Uterine smooth muscle cell (primary cell): ENCODE measurements around the gene STK39. TPM values are rescaled to one million over a fixed set of nuclear protein-coding genes. Genes with fewer than 3 reads are reported as not detected.

Experiments used
- total RNA-seq: library from RNA; depleted of rRNA; stranded (reverse); fragments of >200 nt; gene quantifications from 2 replicates; pipeline ENCODE4 v1.2.3, GENCODE V29; 2014

STK39 gene
- 21.0 and 29.4 TPM in 2 replicates for total RNA-seq

DNA sequence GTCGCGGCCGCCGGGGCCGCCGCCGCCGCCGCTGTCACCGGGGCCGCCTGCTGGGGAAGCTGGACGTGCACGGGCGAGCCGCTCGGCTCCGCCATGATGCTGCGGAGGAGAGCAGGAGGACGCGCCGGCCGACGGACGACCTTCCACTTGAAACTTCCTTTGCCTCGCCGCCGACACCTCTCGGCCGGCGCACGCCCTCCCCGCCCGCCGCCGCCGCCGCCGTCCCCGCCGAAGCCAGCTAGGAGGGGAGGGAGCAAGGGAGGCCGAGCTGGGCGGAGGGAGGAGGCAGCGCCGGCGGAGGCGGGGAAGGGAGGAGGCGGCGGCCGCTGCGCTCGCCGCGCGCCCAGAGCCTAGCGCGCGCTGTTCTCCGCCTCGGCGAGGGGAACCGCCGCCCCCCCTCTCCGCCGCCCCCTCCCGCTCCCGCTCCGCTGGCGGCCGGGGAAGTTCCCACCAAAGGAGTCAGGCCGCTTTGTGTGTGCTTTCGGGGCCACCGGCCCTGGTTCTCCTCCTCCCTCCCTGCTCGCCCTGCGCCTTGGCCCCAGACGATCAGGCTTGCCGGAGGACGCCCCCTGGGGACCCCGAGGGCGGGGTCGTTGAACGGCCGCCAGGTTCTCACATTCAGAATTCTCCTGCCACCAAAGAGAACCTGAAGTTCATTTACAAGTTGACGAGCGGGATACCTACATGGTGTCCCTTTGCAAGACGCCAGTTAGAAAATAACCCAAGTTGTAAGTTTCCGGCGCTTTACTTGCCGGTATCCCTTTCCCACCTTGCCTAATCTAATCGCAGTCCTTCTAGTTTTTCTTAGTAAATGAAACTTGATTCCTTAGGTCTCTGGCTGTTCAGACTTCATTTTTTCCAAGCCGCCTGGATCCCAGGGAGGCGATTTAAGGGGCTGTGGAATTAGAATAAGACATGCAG is at the start of gene STK39:
Gene STK39, minus strand, starts transcription at position 255 of the 921 bp plus-strand sequence. Its CDS starts 160 bp downstream, at position 95.

Other genes starting within 250 kb of the STK39 start
- gene CERS6, start 208.7 kb upstream of the STK39 start, total RNA-seq = 14.2 and 19.6 TPM in 2 replicates